ENCODE measurements around the gene GFI1. TPM values are rescaled to one million over a fixed set of nuclear protein-coding genes. Genes with fewer than 3 reads are reported as not detected.

GFI1 gene
- total and polyA plus RNA-seq, 2 of the 13 experiments (the other 11 are each of a cell fraction or from before 2014, with no cell fraction given): 10.3 to 10.5 TPM

- TF ChIP-seq IKZF5 (CRISPR knock-in tag; IDR thresholded peaks at IDR 0.05) (peak; percentile 61; the same call in 1 of the 2 replicates), KLF9 (CRISPR knock-in tag; IDR thresholded peaks at IDR 0.05; ENCODE audit: low read depth) (peak; percentile 62; the same call in 1 of the 2 replicates), ZBTB37 (CRISPR knock-in tag; IDR thresholded peaks at IDR 0.05) (no peak), ZBTB38 (CRISPR knock-in tag; IDR thresholded peaks at IDR 0.05) (peak; percentile 98), MIER2 (CRISPR knock-in tag; IDR thresholded peaks at IDR 0.05) (peak; percentile 25), ELF3 (CRISPR knock-in tag; IDR thresholded peaks at IDR 0.05) (no peak), KLF13 (CRISPR knock-in tag; IDR thresholded peaks at IDR 0.05) (no peak), PRMT3 (CRISPR knock-in tag; IDR thresholded peaks at IDR 0.05; ENCODE audit: borderline replicate concordance, low read depth) (no peak), GABPB1 (CRISPR knock-in tag; IDR thresholded peaks at IDR 0.05) (peak; percentile 97), ZNF746 (CRISPR knock-in tag; IDR thresholded peaks at IDR 0.05) (no peak), ZNF224 (CRISPR knock-in tag; IDR thresholded peaks at IDR 0.05) (0 out of 2 replicates have a peak, but pooled peaks have one; percentile 55), ELK4 (CRISPR knock-in tag; IDR thresholded peaks at IDR 0.05; ENCODE audit: borderline replicate concordance) (no peak), TEAD3 (CRISPR knock-in tag; optimal IDR thresholded peaks at IDR 0.05; ENCODE audit: borderline replicate concordance) (peak; percentile 54), ATF7-NPFF (CRISPR knock-in tag; IDR thresholded peaks at IDR 0.05; ENCODE audit: low read depth) (peak; percentile 66; the same call in 1 of the 2 replicates), SNRNP70 (IDR thresholded peaks at IDR 0.05; ENCODE audit: low read depth, low read length) (no peak), ZBTB8A (CRISPR knock-in tag; IDR thresholded peaks at IDR 0.05; ENCODE audit: borderline replicate concordance, low read depth) (0 out of 2 replicates have a peak, but pooled peaks have one; percentile 86), CSRNP1 (CRISPR knock-in tag; IDR thresholded peaks at IDR 0.05) (peak; percentile 67; the same call in 1 of the 2 replicates), GZF1 (CRISPR knock-in tag; IDR thresholded peaks at IDR 0.05) (no peak), ZNF362 (CRISPR knock-in tag; IDR thresholded peaks at IDR 0.05; ENCODE audit: borderline replicate concordance) (no peak), KLF11 (CRISPR knock-in tag; IDR thresholded peaks at IDR 0.05) (no peak), ZSCAN31 (CRISPR knock-in tag; IDR thresholded peaks at IDR 0.05; ENCODE audit: low read depth) (peak; percentile 66), ZNF572 (CRISPR knock-in tag; IDR thresholded peaks at IDR 0.05) (no peak), SAFB2 (CRISPR knock-in tag; IDR thresholded peaks at IDR 0.05; ENCODE audit: borderline replicate concordance, low read depth) (no peak)
Measured at GRCh38 chr1:92441697-92442342, 44.9 kb downstream of the GFI1 start (continued).

Measured in HepG2 (cell line).